Prostate gland (tissue), 1 donor: Measurements from ENCODE around the gene SCGB2B2.

Experiments
- POLR2A ChIP-seq: fragments of 450-650 bp; IDR thresholded peaks from one replicate; pipeline ENCODE4 v1.6.1; 2016; ENCODE audit warnings: antibody characterized with exemption, mild to moderate bottlenecking
- POLR2AphosphoS5 ChIP-seq: sonication (generic); formaldehyde crosslinking; IDR thresholded peaks from one replicate; pipeline ENCODE4 v1.6.1; 2017; ENCODE audit warnings: antibody characterized with exemption

- TF ChIP-seq POLR2A (no peak), POLR2AphosphoS5 (no peak)
Observed at GRCh38 chr19:34666958-34667265, 10.0 kb downstream of the SCGB2B2 start.
